ENCODE results near the gene LRRC72.
"Not testable (repeated sequence)": the region's sequence is repeated elsewhere in the genome, so short reads cannot be mapped to it uniquely, and the experiment has no call there.

LRRC72 gene

DNA sequence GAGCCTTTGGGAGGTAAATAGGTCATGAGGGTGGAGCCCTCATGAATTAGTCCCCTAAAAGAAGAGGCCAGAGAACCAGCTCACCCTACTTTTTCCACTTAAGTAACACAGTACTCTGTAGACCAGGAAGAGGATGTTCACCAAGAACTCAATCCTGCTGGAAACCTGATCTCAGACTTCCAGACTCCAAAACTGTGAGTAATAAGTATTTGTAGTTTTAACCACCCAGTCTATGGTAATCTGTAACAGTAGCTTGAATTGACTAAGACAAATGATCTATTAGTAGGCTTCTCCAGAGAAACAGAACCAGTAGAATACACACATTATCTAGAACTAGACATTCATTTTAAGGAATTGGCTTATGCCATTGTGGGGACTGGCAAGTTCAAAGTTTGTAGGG lies 67.4 kb downstream of the LRRC72 start:
- H3K4me3 ChIP-seq (IDR thresholded peaks at IDR 0.05; ENCODE audit: insufficient read depth, low read depth, low read length): no peak overlapping the region
- H3K9ac ChIP-seq: no peak overlapping the region
- H3K36me3 ChIP-seq (ENCODE audit: insufficient read depth): no peaks in the 10 kb centered on the region
- H2AFZ ChIP-seq (ENCODE audit: low read depth): no peak overlapping the region
- TF ChIP-seq, protein P1, sequence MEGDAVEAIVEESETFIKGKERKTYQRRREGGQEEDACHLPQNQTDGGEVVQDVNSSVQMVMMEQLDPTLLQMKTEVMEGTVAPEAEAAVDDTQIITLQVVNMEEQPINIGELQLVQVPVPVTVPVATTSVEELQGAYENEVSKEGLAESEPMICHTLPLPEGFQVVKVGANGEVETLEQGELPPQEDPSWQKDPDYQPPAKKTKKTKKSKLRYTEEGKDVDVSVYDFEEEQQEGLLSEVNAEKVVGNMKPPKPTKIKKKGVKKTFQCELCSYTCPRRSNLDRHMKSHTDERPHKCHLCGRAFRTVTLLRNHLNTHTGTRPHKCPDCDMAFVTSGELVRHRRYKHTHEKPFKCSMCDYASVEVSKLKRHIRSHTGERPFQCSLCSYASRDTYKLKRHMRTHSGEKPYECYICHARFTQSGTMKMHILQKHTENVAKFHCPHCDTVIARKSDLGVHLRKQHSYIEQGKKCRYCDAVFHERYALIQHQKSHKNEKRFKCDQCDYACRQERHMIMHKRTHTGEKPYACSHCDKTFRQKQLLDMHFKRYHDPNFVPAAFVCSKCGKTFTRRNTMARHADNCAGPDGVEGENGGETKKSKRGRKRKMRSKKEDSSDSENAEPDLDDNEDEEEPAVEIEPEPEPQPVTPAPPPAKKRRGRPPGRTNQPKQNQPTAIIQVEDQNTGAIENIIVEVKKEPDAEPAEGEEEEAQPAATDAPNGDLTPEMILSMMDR (conservative IDR thresholded peaks at IDR 0.05; ENCODE audit: low read depth, low read length): no peak
- H3K79me2 ChIP-seq (ENCODE audit: insufficient read depth, low read depth): no peaks in the 10 kb centered on the region
- H4K20me1 ChIP-seq (ENCODE audit: insufficient read depth): no peaks in the 10 kb centered on the region
- no peaks in the 10 kb centered on the region for H3K27me3 ChIP-seq (ENCODE audit: insufficient read depth, low read depth)
- H3K4me1 ChIP-seq (ENCODE audit: low read depth, poor library complexity, severe bottlenecking): no peaks in the 10 kb centered on the region
- H3K4me2 ChIP-seq: no peak overlapping the region
- no peak overlapping the region for H3K27ac ChIP-seq

DNA sequence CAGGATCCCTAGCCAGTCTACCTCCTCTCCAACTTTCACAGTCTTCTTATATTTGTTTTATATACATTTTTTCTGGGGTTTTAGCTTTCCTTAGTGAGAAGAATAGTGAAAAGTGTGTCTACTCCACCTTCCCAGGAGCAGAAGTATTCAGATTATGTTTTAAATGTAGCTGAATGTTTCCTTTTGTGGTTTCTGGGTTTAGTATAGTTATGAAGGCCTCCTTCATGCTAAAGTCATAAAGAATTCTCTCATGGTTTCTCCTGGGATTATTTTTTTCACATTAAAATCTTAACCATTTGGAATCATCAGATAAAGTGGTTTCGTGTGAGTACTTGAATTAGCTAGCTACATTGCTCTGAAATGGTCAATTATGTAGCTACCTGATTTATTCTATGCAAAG lies 68.1 kb downstream of the LRRC72 start:
- no peaks in the 10 kb centered on the region for H3K4me1 ChIP-seq (ENCODE audit: low read depth, poor library complexity, severe bottlenecking)
- H3K27ac ChIP-seq: no peak overlapping the region
- no peaks in the 10 kb centered on the region for H4K20me1 ChIP-seq (ENCODE audit: insufficient read depth)
- H2AFZ ChIP-seq (ENCODE audit: low read depth): no peak overlapping the region
- no peaks in the 10 kb centered on the region for H3K36me3 ChIP-seq (ENCODE audit: insufficient read depth)
- TF ChIP-seq, protein P1 (conservative IDR thresholded peaks at IDR 0.05; ENCODE audit: low read depth, low read length): no peak
- H3K79me2 ChIP-seq (ENCODE audit: insufficient read depth, low read depth): no peaks in the 10 kb centered on the region
- no peak overlapping the region for H3K4me3 ChIP-seq (IDR thresholded peaks at IDR 0.05; ENCODE audit: insufficient read depth, low read depth, low read length)
- H3K4me2 ChIP-seq: no peak overlapping the region
- H3K9ac ChIP-seq: no peak overlapping the region
- H3K27me3 ChIP-seq (ENCODE audit: insufficient read depth, low read depth): no peaks in the 10 kb centered on the region

DNA sequence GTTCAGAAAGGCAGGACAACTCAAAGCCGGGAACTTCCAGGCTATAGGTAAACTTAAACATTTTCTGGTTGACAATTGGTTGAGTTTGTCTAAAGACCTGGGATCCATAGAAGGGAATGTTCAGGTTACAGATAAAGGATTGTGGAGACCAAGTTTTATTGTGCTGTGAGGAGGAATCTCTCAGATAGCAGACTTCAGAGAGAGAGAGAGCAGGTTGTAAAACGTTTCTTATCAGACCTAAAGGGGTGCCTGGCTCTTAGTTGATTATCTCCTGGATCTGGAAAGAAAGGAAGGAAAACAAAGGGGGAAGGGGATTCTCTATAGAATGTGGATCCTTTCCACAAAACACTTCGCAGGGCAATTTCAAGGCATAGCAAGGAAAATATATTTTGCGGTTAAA lies 69.0 kb downstream of the LRRC72 start:
- H3K9ac ChIP-seq; H3K36me3 ChIP-seq (ENCODE audit: insufficient read depth); H3K4me3 ChIP-seq (IDR thresholded peaks at IDR 0.05; ENCODE audit: insufficient read depth, low read depth, low read length); H3K27ac ChIP-seq; H3K4me2 ChIP-seq; H3K4me1 ChIP-seq (ENCODE audit: low read depth, poor library complexity, severe bottlenecking); H3K79me2 ChIP-seq (ENCODE audit: insufficient read depth, low read depth); H2AFZ ChIP-seq (ENCODE audit: low read depth); H3K27me3 ChIP-seq (ENCODE audit: insufficient read depth, low read depth); H4K20me1 ChIP-seq (ENCODE audit: insufficient read depth): not testable (repeated sequence)

DNA sequence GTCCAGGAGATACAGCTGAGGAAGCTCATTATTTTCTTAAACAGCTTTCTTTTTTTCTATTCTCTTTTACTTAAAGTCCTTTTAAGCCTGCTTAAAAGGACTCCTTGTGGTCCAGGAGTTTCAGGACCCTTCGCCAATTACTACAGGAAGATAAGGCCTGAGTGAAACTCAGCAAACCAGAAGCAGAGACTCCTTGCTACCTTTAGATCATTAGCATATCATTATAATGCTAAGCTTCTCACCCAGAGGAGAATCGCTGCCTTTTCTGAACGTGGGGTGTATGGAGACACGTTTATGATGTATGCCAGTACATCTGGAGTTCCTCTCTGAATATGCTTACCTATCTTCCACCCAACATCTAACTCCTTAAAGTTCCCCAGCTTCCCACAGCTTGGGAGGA lies 71.4 kb downstream of the LRRC72 start:
- no peaks in the 10 kb centered on the region for H3K27me3 ChIP-seq (ENCODE audit: insufficient read depth, low read depth)
- no peaks in the 10 kb centered on the region for H3K4me1 ChIP-seq (ENCODE audit: low read depth, poor library complexity, severe bottlenecking)
- no peak overlapping the region for H3K27ac ChIP-seq
- no peak overlapping the region for H3K9ac ChIP-seq
- no peak overlapping the region for H3K4me3 ChIP-seq (IDR thresholded peaks at IDR 0.05; ENCODE audit: insufficient read depth, low read depth, low read length)
- H2AFZ ChIP-seq (ENCODE audit: low read depth): no peak overlapping the region
- no peak overlapping the region for H3K4me2 ChIP-seq
- no peaks in the 10 kb centered on the region for H4K20me1 ChIP-seq (ENCODE audit: insufficient read depth)
- no peaks in the 10 kb centered on the region for H3K36me3 ChIP-seq (ENCODE audit: insufficient read depth)
- H3K79me2 ChIP-seq (ENCODE audit: insufficient read depth, low read depth): no peaks in the 10 kb centered on the region
- TF ChIP-seq, protein P1 (conservative IDR thresholded peaks at IDR 0.05; ENCODE audit: low read depth, low read length): no peak

DNA sequence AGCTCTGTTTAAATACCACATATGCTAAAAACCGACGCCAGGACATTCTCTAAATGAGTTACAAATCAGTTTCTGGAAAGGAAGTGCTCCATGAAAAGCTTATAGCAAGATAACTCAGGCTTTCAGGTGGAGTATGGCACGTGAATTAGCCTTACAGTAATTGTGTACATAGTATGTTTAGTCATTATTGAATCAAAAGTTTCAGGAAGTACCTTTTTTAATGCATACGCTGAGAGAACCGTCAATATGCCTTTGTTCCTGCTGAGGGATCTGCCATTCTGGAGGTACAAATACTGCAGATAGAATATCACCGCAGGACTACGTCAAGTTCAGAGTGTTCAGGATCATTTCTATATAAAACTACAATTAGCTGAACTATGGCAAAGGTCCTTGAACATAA lies 73.2 kb downstream of the LRRC72 start:
- Histone ChIP-seq H3K79me2 (ENCODE audit: insufficient read depth, low read depth) (no peaks in the 10 kb centered on the region), H3K9ac (no peak overlapping the region), H4K20me1 (ENCODE audit: insufficient read depth) (no peaks in the 10 kb centered on the region), H3K4me1 (ENCODE audit: low read depth, poor library complexity, severe bottlenecking) (no peaks in the 10 kb centered on the region), H3K4me3 (IDR thresholded peaks at IDR 0.05; ENCODE audit: insufficient read depth, low read depth, low read length) (no peak overlapping the region), H3K27me3 (ENCODE audit: insufficient read depth, low read depth) (no peaks in the 10 kb centered on the region), H3K4me2 (no peak overlapping the region), H2AFZ (ENCODE audit: low read depth) (no peak overlapping the region), H3K27ac (no peak overlapping the region), H3K36me3 (ENCODE audit: insufficient read depth) (no peaks in the 10 kb centered on the region)
- TF ChIP-seq, protein P1 (conservative IDR thresholded peaks at IDR 0.05; ENCODE audit: low read depth, low read length): no peak
